H1 (cell line): ENCODE measurements around the gene SBK2. TPM values are rescaled to one million over a fixed set of nuclear protein-coding genes. Genes with fewer than 3 reads are reported as not detected.
A peak's percentile ranks its signal among the peaks of the same experiment; 100 is the strongest.

ENCODE experiments used
- CTCF ChIA-PET: fragments of 300-600 bp; sonication (Branson Sonifier 250); formaldehyde crosslinking; loops from one replicate; lab custom pipeline; 2021; ENCODE audit not compliant: partially characterized antibody; lab: Charles Lee
- POLR2A ChIA-PET: fragments of 300-600 bp; sonication (Branson Sonifier 250); formaldehyde crosslinking; loops from one replicate; lab custom pipeline; 2021; ENCODE audit warnings: inconsistent platforms; ENCODE audit not compliant: partially characterized antibody; lab: Charles Lee
- DNase-seq, 2 experiments: peaks; one replicate each; pipeline versions ENCODE4 v3.0.0 to v3.0.0-alpha.2; 2010 to 2022; ENCODE audit warnings: low spot score in 2 of 2, low read depth in 1 of 2, mixed read lengths in 1 of 2
- FAIRE-seq: peaks from 2 replicates; lab custom pipeline; 2011; peaks lifted over from hg19 to GRCh38; lab: Jason Lieb, UNC
- H2AFZ ChIP-seq: 2 replicates; pipeline ENCODE4 v1.8.1; 2012; ENCODE audit warnings: low read length, inconsistent platforms
- H2AK5ac ChIP-seq: 2 replicates; pipeline ENCODE4 v1.6.1; 2013; ENCODE audit warnings: low read depth, low read length
- H2BK120ac ChIP-seq: replicated peaks from 2 replicates; pipeline ENCODE3; 2013; ENCODE audit warnings: low read depth, low read length, inconsistent platforms
- H2BK12ac ChIP-seq: 2 replicates; pipeline ENCODE4 v1.6.1; 2013; ENCODE audit warnings: low read depth, low read length
- H2BK15ac ChIP-seq: 2 replicates; pipeline ENCODE4 v1.6.1; 2013; ENCODE audit warnings: low read length
- H2BK20ac ChIP-seq: 2 replicates; pipeline ENCODE4 v1.6.1; 2013; ENCODE audit warnings: low read length
- H2BK5ac ChIP-seq: 2 replicates; pipeline ENCODE4 v1.6.1; 2013; ENCODE audit warnings: low read depth, low read length
- H3K14ac ChIP-seq: 2 replicates; pipeline ENCODE4 v1.6.1; 2013; ENCODE audit warnings: inconsistent platforms; ENCODE audit not compliant: insufficient read length
- H3K18ac ChIP-seq: 2 replicates; pipeline ENCODE4 v1.6.1; 2013; ENCODE audit warnings: low read length; ENCODE audit errors: extremely low read depth
- H3K23ac ChIP-seq: 2 replicates; pipeline ENCODE4 v1.6.1; 2013; ENCODE audit warnings: inconsistent platforms; ENCODE audit not compliant: insufficient read length
- H3K23me2 ChIP-seq: 2 replicates; pipeline ENCODE4 v1.6.1; 2013; ENCODE audit warnings: low read depth, low read length
- H3K27ac ChIP-seq: 2 replicates; pipeline ENCODE4 v1.6.1; 2011; ENCODE audit warnings: low read depth, low read length, inconsistent platforms
- H3K27me3 ChIP-seq, 4 experiments: replicated peaks in 1 of 4; 1 replicate in 1 of 4; 2 replicates in 3 of 4; pipeline versions ENCODE4 v1.6.1 to v1.8.1; 2011 to 2013; ENCODE audit warnings: low read length in 3 of 4, mild to moderate bottlenecking in 3 of 4, inconsistent platforms in 2 of 4, mixed read lengths in 2 of 4, moderate library complexity in 1 of 4; ENCODE audit not compliant: control insufficient read depth in 3 of 4, insufficient read depth in 3 of 4; ENCODE audit errors: extremely low read depth in 1 of 4
- H3K36me3 ChIP-seq, 4 experiments: 2 replicates each; pipeline versions ENCODE4 v1.6.1 to v1.8.1; 2011 to 2013; ENCODE audit warnings: mild to moderate bottlenecking in 4 of 4, low read length in 3 of 4, moderate library complexity in 2 of 4, control low read depth in 1 of 4, inconsistent platforms in 1 of 4; ENCODE audit not compliant: insufficient read depth in 4 of 4, control insufficient read depth in 2 of 4
- H3K4ac ChIP-seq: replicated peaks from 2 replicates; pipeline ENCODE3; 2013; ENCODE audit warnings: low read length, low read depth, mixed read lengths, inconsistent platforms; ENCODE audit not compliant: insufficient read length
- H3K4me1 ChIP-seq, 4 experiments: replicated peaks in 1 of 4; 1 replicate in 1 of 4; 2 replicates in 3 of 4; pipeline versions ENCODE4 v1.6.1 to v1.8.1; 2011 to 2013; ENCODE audit warnings: low read length in 3 of 4, inconsistent platforms in 2 of 4, mixed read lengths in 1 of 4; ENCODE audit not compliant: insufficient read depth in 4 of 4, control insufficient read depth in 3 of 4
- H3K4me2 ChIP-seq, 2 experiments: 2 replicates each; pipeline versions ENCODE4 v1.6.1 to v1.8.1; 2011 to 2013; ENCODE audit warnings: low read depth in 2 of 2, low read length in 2 of 2, control low read depth in 1 of 2, inconsistent platforms in 1 of 2, mild to moderate bottlenecking in 1 of 2; ENCODE audit not compliant: insufficient read depth in 1 of 2
- H3K4me3 ChIP-seq, 4 experiments: fragments of 200-600, 300-600 bp in 1 of 4; sonication (generic), shearing (Covaris generic), sonication (Bioruptor Twin) in 1 of 4; 2 replicates each; pipeline versions ENCODE4 v1.5.1 to v1.8.1; 2011 to 2016; ENCODE audit warnings: low read length in 4 of 4, low read depth in 3 of 4, control low read depth in 2 of 4, inconsistent platforms in 2 of 4, mild to moderate bottlenecking in 2 of 4, mixed read lengths in 1 of 4, moderate library complexity in 1 of 4; ENCODE audit not compliant: insufficient read depth in 2 of 4; ENCODE audit errors: extremely low read depth in 1 of 4
- H3K56ac ChIP-seq: replicated peaks from 2 replicates; pipeline ENCODE3; 2013; ENCODE audit warnings: low read depth, mild to moderate bottlenecking, mixed read lengths, low read length, inconsistent platforms; ENCODE audit not compliant: insufficient read length
- H3K79me1 ChIP-seq: 2 replicates; pipeline ENCODE4 v1.6.1; 2013; ENCODE audit warnings: low read depth, low read length, control low read depth
- H3K79me2 ChIP-seq, 2 experiments: 2 replicates each; pipeline versions ENCODE4 v1.6.1 to v1.8.1; 2012 to 2013; ENCODE audit warnings: low read length in 2 of 2, mild to moderate bottlenecking in 2 of 2, inconsistent platforms in 1 of 2; ENCODE audit not compliant: insufficient read depth in 2 of 2, control insufficient read depth in 1 of 2
- H3K9ac ChIP-seq, 4 experiments: replicated peaks in 1 of 4; 1 replicate in 1 of 4; 2 replicates in 3 of 4; pipeline versions ENCODE4 v1.6.1 to v1.8.1; 2011 to 2013; ENCODE audit warnings: low read depth in 3 of 4, low read length in 3 of 4, control low read depth in 2 of 4, mild to moderate bottlenecking in 2 of 4, moderate library complexity in 2 of 4, inconsistent platforms in 1 of 4; ENCODE audit errors: extremely low read depth in 1 of 4
- H3K9me3 ChIP-seq, 2 experiments: 2 replicates each; pipeline versions ENCODE4 v1.6.1 to v1.8.1; 2012 to 2013; ENCODE audit warnings: mild to moderate bottlenecking in 2 of 2, moderate library complexity in 2 of 2, control low read depth in 1 of 2, inconsistent platforms in 1 of 2, low read depth in 1 of 2, low read length in 1 of 2, mixed read lengths in 1 of 2; ENCODE audit not compliant: insufficient read depth in 2 of 2
- H4K20me1 ChIP-seq, 2 experiments: replicated peaks in 1 of 2; 2 replicates each; pipeline versions ENCODE3 to v1.8.1; 2011 to 2013; ENCODE audit warnings: inconsistent platforms in 2 of 2, low read length in 2 of 2, mild to moderate bottlenecking in 1 of 2; ENCODE audit not compliant: insufficient read depth in 2 of 2, control insufficient read depth in 1 of 2
- H4K5ac ChIP-seq: 2 replicates; pipeline ENCODE4 v1.6.1; 2013; ENCODE audit warnings: low read length, low read depth, mixed read lengths, inconsistent platforms; ENCODE audit not compliant: insufficient read length
- H4K8ac ChIP-seq: 2 replicates; pipeline ENCODE4 v1.8.0; 2013; ENCODE audit warnings: mild to moderate bottlenecking, moderate library complexity, low read length, inconsistent platforms; ENCODE audit not compliant: insufficient read depth; ENCODE audit errors: extremely low read depth
- H4K91ac ChIP-seq: replicated peaks from 2 replicates; pipeline ENCODE3; 2013; ENCODE audit warnings: low read length, mixed read lengths, inconsistent platforms; ENCODE audit not compliant: insufficient read length
- ATF2 ChIP-seq: IDR thresholded peaks from 2 replicates; pipeline ENCODE4 v1.6.1; 2012; ENCODE audit warnings: low read length, inconsistent platforms
- BACH1 ChIP-seq: IDR thresholded peaks from 2 replicates; pipeline ENCODE4 v1.6.1; 2012; ENCODE audit warnings: low read length, improper control_type of control experiment
- CEBPB ChIP-seq: IDR thresholded peaks from 2 replicates; pipeline ENCODE4 v1.6.1; 2012; ENCODE audit warnings: low read depth, low read length
- GTF2F1 ChIP-seq: IDR thresholded peaks from 2 replicates; pipeline ENCODE4 v1.6.1; 2012; ENCODE audit warnings: low read depth, low read length, improper control_type of control experiment, borderline replicate concordance
- KDM1A ChIP-seq: fragments of 200-600, 300-600 bp; sonication (generic); IDR thresholded peaks from 2 replicates; pipeline ENCODE4 v1.7.1; 2016; ENCODE audit warnings: mild to moderate bottlenecking, low read length, borderline replicate concordance
- KDM4A ChIP-seq: IDR thresholded peaks from one replicate; pipeline ENCODE4 v1.7.1; 2012; ENCODE audit warnings: low read depth, mild to moderate bottlenecking, moderate library complexity, low read length, inconsistent platforms; ENCODE audit not compliant: severe bottlenecking
- RAD21 ChIP-seq, 2 experiments: IDR thresholded peaks in 1 of 2; conservative IDR thresholded peaks in 1 of 2; 2 replicates each; pipeline ENCODE4 v1.6.1; 2011; ENCODE audit warnings: low read depth in 2 of 2, low read length in 2 of 2, improper control_type of control experiment in 1 of 2, inconsistent platforms in 1 of 2, mild to moderate bottlenecking in 1 of 2, moderate library complexity in 1 of 2
- SAP30 ChIP-seq: fragments of 300-600 bp; sonication (generic); IDR thresholded peaks from 2 replicates; pipeline ENCODE4 v1.7.1; 2012; ENCODE audit warnings: low read length, moderate library complexity, mild to moderate bottlenecking, inconsistent platforms; ENCODE audit not compliant: insufficient read depth, insufficient replicate concordance
- SIRT6 ChIP-seq: IDR thresholded peaks from one replicate; pipeline ENCODE4 v1.7.1; 2012; ENCODE audit warnings: low read length, inconsistent platforms
- whole genome bisulfite sequencing, 2 experiments: shearing (Covaris generic) in 1 of 2; methylation state at CpG; one replicate each; pipeline versions ENCODE4 v1.1.6 to v1.1.7; 2013 to 2015; ENCODE audit warnings: low lambda C conversion rate in 2 of 2, mixed read lengths in 2 of 2, inconsistent platforms in 1 of 2, low coverage in 1 of 2, missing lambda C conversion rate in 1 of 2; ENCODE audit not compliant: insufficient replicate concordance in 2 of 2, insufficient coverage in 1 of 2, insufficient read length in 1 of 2; ENCODE audit errors: extremely low coverage in 1 of 2, missing lambda C conversion rate in 1 of 2; 5-methylcytosine and 5-hydroxymethylcytosine counted together
- polyA plus RNA-seq, 7 experiments: library from polyadenylated mRNA; depleted of rRNA in 3 of 7; stranded (reverse) in 5 of 7; unstranded in 2 of 7; fragments of >200 nt in 5 of 7; fragments of 200-250 nt in 2 of 7; gene quantifications; 1 replicate in 5 of 7; 2 replicates in 1 of 7; 4 replicates in 1 of 7; pipeline versions ENCODE4 v1.2.1 to v1.2.3, GENCODE V29; 2011 to 2013; ENCODE audit warnings: missing spikeins in 2 of 7, mixed read lengths in 2 of 7
- total RNA-seq: library from RNA; stranded (reverse); fragmentation: NEBNext Ultra II Directional; extraction: Animal tissue kit (Norgen Biotek cat#: 25700); gene quantifications from 2 replicates; pipeline ENCODE4 v1.2.1, GENCODE V29; 2021

Gene SBK2
- total and polyA plus RNA-seq, 2 of the 8 experiments (the other 6 are each of a cell fraction or from before 2014, with no cell fraction given), result 3.2 to 4.1 TPM

- H2AFZ ChIP-seq, result peak overlapping the region; percentile 5; the same call in 1 of the 2 replicates
- H2BK12ac ChIP-seq, result no peak overlapping the region
- ChIA-PET POLR2A (no interaction called here), CTCF (no interaction called here)
- H4K91ac ChIP-seq, result no peak overlapping the region
- WGBS, 2 experiments, result 88% methylated on average over 8 of the region's 12 CpGs; no CpG with 5 or more reads in 1 of the 2 experiments
- H3K9ac ChIP-seq, result no peak overlapping the region
- H3K36me3 ChIP-seq, result no peaks in the 10 kb centered on the region
- H3K4me1 ChIP-seq, result no peaks in the 10 kb centered on the region
- DNase-seq (no peak), FAIRE-seq (no peak)
- no peaks in the 10 kb centered on the region; a peak in 1 of 7 replicates for H3K27me3 ChIP-seq
- H3K4me3 ChIP-seq, result no peak overlapping the region
- H2BK120ac ChIP-seq, result no peak overlapping the region
- no peak overlapping the region for H2BK15ac ChIP-seq
- H3K56ac ChIP-seq, result no peak overlapping the region
- no peak overlapping the region for H3K14ac ChIP-seq
- no peak overlapping the region for H2BK5ac ChIP-seq
- H3K23ac ChIP-seq, result no peak overlapping the region
- no peak overlapping the region for H2BK20ac ChIP-seq
- H3K79me1 ChIP-seq, result no peaks in the 10 kb centered on the region
- H3K18ac ChIP-seq, result no peak overlapping the region
- H3K4me2 ChIP-seq, result no peak overlapping the region
- H3K9me3 ChIP-seq, result no peaks in the 10 kb centered on the region
- H3K79me2 ChIP-seq, result no peaks in the 10 kb centered on the region
- H4K5ac ChIP-seq, result no peak overlapping the region
- H2AK5ac ChIP-seq, result no peak overlapping the region
- H3K23me2 ChIP-seq, result peaks cover 7% of the 10 kb centered on the region; the same call in 1 of the 2 replicates
- no peak overlapping the region for H4K8ac ChIP-seq
- no peak overlapping the region for H3K27ac ChIP-seq
- peaks cover 0 to 4% of the 10 kb centered on the region in 2 experiments for H4K20me1 ChIP-seq
- H3K4ac ChIP-seq, result no peak overlapping the region
- TF ChIP-seq BACH1, result no peak
- no peak for TF ChIP-seq ATF2
- no peak for TF ChIP-seq KDM4A
- no peak for TF ChIP-seq KDM1A
- TF ChIP-seq SIRT6, result no peak
- no peak for TF ChIP-seq CEBPB
- TF ChIP-seq SAP30, result no peak
- no peak for TF ChIP-seq GTF2F1
- TF ChIP-seq RAD21 (IDR thresholded peaks at IDR 0.05 in 1 of 2, conservative IDR thresholded peaks at IDR 0.05 in 1 of 2; ENCODE audit: low read depth in 2 of 2, low read length in 2 of 2), result no peak
Measured at GRCh38 chr19:55563261-55563690, 26.3 kb upstream of the SBK2 start.
